ENCODE results near the gene IFITM1. TPM values are rescaled to one million over a fixed set of nuclear protein-coding genes. Genes with fewer than 3 reads are reported as not detected.

The IFITM1 gene
- total and polyA plus RNA-seq, 2 of the 13 experiments (the other 11 are each of a cell fraction or from before 2014, with no cell fraction given) = 0.38 to 11.1 TPM

- peak; percentile 52; the same call in 1 of the 2 replicates for TF ChIP-seq ZNF710 (CRISPR knock-in tag; IDR thresholded peaks at IDR 0.05; ENCODE audit: borderline replicate concordance)
- TF ChIP-seq, protein P1, sequence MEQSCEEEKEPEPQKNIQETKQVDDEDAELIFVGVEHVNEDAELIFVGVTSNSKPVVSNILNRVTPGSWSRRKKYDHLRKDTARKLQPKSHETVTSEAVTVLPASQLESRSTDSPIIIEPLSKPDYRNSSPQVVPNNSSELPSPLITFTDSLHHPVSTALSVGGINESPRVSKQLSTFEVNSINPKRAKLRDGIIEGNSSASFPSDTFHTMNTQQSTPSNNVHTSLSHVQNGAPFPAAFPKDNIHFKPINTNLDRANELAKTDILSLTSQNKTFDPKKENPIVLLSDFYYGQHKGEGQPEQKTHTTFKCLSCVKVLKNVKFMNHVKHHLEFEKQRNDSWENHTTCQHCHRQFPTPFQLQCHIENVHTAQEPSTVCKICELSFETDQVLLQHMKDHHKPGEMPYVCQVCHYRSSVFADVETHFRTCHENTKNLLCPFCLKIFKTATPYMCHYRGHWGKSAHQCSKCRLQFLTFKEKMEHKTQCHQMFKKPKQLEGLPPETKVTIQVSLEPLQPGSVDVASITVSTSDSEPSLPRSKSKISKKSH (CRISPR knock-in tag; IDR thresholded peaks at IDR 0.05; ENCODE audit: borderline replicate concordance) = no peak
- TF ChIP-seq NKX3-1 (CRISPR knock-in tag; IDR thresholded peaks at IDR 0.05) = peak; percentile 42; the same call in 1 of the 2 replicates
- peak; percentile 88 for TF ChIP-seq NCOR1 (IDR thresholded peaks at IDR 0.05; ENCODE audit: borderline replicate concordance, low read length)
- peak; percentile 60; the same call in 1 of the 2 replicates for TF ChIP-seq CBX5 (CRISPR knock-in tag; IDR thresholded peaks at IDR 0.05; ENCODE audit: borderline replicate concordance)
- 0 out of 2 replicates have a peak, but pooled peaks have one; percentile 26 for TF ChIP-seq HMG20B (CRISPR knock-in tag; conservative IDR thresholded peaks at IDR 0.05)
- TF ChIP-seq ZBTB20 (CRISPR knock-in tag; IDR thresholded peaks at IDR 0.05; ENCODE audit: borderline replicate concordance, low read depth) = no peak; the same call in 1 of the 2 replicates
- peak; percentile 52 for TF ChIP-seq MIXL1 (CRISPR knock-in tag; IDR thresholded peaks at IDR 0.05)
- peak; percentile 52; the same call in 1 of the 2 replicates for TF ChIP-seq YEATS2 (CRISPR knock-in tag; IDR thresholded peaks at IDR 0.05; ENCODE audit: borderline replicate concordance)
- peak; percentile 79 for TF ChIP-seq SKI (IDR thresholded peaks at IDR 0.05; ENCODE audit: partially characterized antibody)
- peak; percentile 47; the same call in 1 of the 2 replicates for TF ChIP-seq SP5 (CRISPR knock-in tag; IDR thresholded peaks at IDR 0.05; ENCODE audit: borderline replicate concordance, low read depth)
- peak; percentile 61 for TF ChIP-seq HOXA3 (CRISPR knock-in tag; IDR thresholded peaks at IDR 0.05)
- 0 out of 2 replicates have a peak, but pooled peaks have one; percentile 52 for TF ChIP-seq ZMYM4 (CRISPR knock-in tag; IDR thresholded peaks at IDR 0.05)
- TF ChIP-seq SATB2 (CRISPR knock-in tag; IDR thresholded peaks at IDR 0.05) = 0 out of 2 replicates have a peak, but pooled peaks have one; percentile 4
- peak; percentile 57 to 66; a peak in 2 of 4 replicates for TF ChIP-seq HMGXB4 (CRISPR knock-in tag; IDR thresholded peaks at IDR 0.05; ENCODE audit: borderline replicate concordance in 1 of 2, low read depth in 1 of 2)
- TF ChIP-seq GABPB1 (CRISPR knock-in tag; IDR thresholded peaks at IDR 0.05) = peak; percentile 55
- peak; percentile 65 for TF ChIP-seq KMT2A (CRISPR knock-in tag; IDR thresholded peaks at IDR 0.05)
- TF ChIP-seq ZBTB7B (CRISPR knock-in tag; IDR thresholded peaks at IDR 0.05) = peak; percentile 42; the same call in 1 of the 2 replicates
- TF ChIP-seq, protein P2, sequence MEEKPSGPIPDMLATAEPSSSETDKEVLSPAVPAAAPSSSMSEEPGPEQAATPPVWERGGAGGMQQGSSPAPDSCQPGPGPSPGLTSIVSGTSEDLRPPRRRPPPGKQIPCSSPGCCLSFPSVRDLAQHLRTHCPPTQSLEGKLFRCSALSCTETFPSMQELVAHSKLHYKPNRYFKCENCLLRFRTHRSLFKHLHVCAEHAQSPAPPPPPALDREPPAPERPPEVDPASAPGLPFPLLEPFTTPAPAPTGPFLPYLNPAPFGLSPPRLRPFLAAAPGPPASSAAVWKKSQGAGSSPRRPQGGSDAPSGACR (CRISPR knock-in tag; IDR thresholded peaks at IDR 0.05) = 0 out of 2 replicates have a peak, but pooled peaks have one; percentile 42
- TF ChIP-seq FOXO1 (CRISPR knock-in tag; IDR thresholded peaks at IDR 0.05) = peak; percentile 43; the same call in 1 of the 2 replicates
- TF ChIP-seq ZNF12 (CRISPR knock-in tag; IDR thresholded peaks at IDR 0.05) = peak; percentile 23; the same call in 1 of the 2 replicates
- 0 out of 2 replicates have a peak, but pooled peaks have one; percentile 39 for TF ChIP-seq ZNF747 (CRISPR knock-in tag; IDR thresholded peaks at IDR 0.05; ENCODE audit: borderline replicate concordance)
Measured at GRCh38 chr11:353179-353873, 39.5 kb downstream of the IFITM1 start (continued).
